Esophagus (tissue), 2 donors: Measurements from ENCODE around the gene POLR3E. TPM values are rescaled to one million over a fixed set of nuclear protein-coding genes. Genes with fewer than 3 reads are reported as not detected.
A peak's percentile ranks its signal among the peaks of the same experiment; 100 is the strongest.

Experiments used
- H3K27ac ChIP-seq, 2 donors: one replicate each; pipeline ENCODE4 v1.5.1; 2013; ENCODE audit warnings: low read depth in 2 of 2, mild to moderate bottlenecking in 2 of 2, inconsistent platforms in 1 of 2, low read length in 1 of 2, moderate library complexity in 1 of 2
- H3K27me3 ChIP-seq, 2 donors: one replicate each; pipeline ENCODE4 v1.6.1; 2013; ENCODE audit warnings: low read length in 2 of 2, control low read depth in 1 of 2, mild to moderate bottlenecking in 1 of 2; ENCODE audit not compliant: insufficient read depth in 2 of 2, control insufficient read depth in 1 of 2
- H3K36me3 ChIP-seq, 2 donors: one replicate each; pipeline ENCODE4 v1.6.1; 2013; ENCODE audit warnings: low read length in 1 of 2; ENCODE audit not compliant: control insufficient read depth in 2 of 2, insufficient read depth in 2 of 2
- H3K4me1 ChIP-seq, 2 donors: one replicate each; pipeline ENCODE4 v1.6.1; 2013; ENCODE audit warnings: low read length in 1 of 2; ENCODE audit not compliant: control insufficient read depth in 2 of 2, insufficient read depth in 2 of 2
- H3K4me3 ChIP-seq, 2 donors: one replicate each; pipeline ENCODE4 v1.5.1; 2013; ENCODE audit warnings: low read length in 2 of 2, mild to moderate bottlenecking in 2 of 2, low read depth in 1 of 2, moderate library complexity in 1 of 2
- H3K9me3 ChIP-seq, 2 donors: one replicate each; pipeline ENCODE4 v1.6.1; 2013; ENCODE audit warnings: mild to moderate bottlenecking in 2 of 2, low read depth in 1 of 2, low read length in 1 of 2, moderate library complexity in 1 of 2; ENCODE audit not compliant: control insufficient read depth in 2 of 2, insufficient read depth in 1 of 2
- WGBS, 2 donors: extraction: QIAGEN DNeasy Blood & Tissue Kit; methylation state at CpG; one replicate each; pipeline ENCODE4 v1.1.7; 2013; 5-methylcytosine and 5-hydroxymethylcytosine counted together
- polyA plus RNA-seq, 2 donors: library from polyadenylated mRNA; stranded (reverse); fragments of 200-250 nt; gene quantifications; one replicate each; pipeline ENCODE4 v1.2.3, GENCODE V29; 2013
- donor health status: healthy with polysubstance abuse.
- donor health status: Bipolar disorder and iron deficiency.

Gene POLR3E
- polyA plus RNA-seq, 2 donors, result 20.2 to 20.3 TPM

DNA sequence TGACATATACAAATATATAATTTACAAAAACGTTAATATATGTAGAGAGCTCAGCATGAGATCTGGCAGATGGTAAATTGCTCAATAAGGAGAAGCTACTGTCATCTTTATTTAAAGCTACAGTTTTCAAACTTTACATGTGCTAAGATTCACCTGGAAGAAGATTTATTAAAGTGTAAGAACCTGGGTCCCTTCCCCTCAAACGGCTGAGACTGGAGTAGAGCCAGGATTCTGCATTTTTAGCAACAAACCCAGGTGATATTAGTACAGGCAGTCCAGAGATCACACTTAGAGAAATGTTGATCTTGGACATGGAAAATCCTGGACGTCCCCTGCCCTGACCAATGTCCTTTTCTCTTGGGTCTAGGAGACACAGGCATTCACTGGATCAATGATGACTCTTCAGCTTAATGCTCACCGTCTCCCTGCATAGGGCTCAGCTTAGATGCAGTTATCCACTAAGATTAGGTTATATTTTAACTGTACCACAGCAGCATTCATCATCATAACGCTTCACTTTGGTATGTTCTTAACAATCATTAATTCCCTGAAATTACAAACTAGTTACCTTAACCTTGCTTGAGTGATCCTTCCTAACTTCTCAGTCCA is 56.8 kb downstream of the POLR3E start:
- H3K36me3 ChIP-seq, result peaks cover 0 to 4% of the 10 kb centered on the region in 2 donors
- H3K27ac ChIP-seq, result no peak overlapping the region
- H3K4me1 ChIP-seq, result peaks cover 0 to 2% of the 10 kb centered on the region in 2 donors
- WGBS, 2 donors, result 52 to 59% methylated on average over 5 of the region's 5 CpGs
- no peaks in the 10 kb centered on the region for H3K9me3 ChIP-seq
- H3K4me3 ChIP-seq, result no peak overlapping the region
- H3K27me3 ChIP-seq, result no peaks in the 10 kb centered on the region

DNA sequence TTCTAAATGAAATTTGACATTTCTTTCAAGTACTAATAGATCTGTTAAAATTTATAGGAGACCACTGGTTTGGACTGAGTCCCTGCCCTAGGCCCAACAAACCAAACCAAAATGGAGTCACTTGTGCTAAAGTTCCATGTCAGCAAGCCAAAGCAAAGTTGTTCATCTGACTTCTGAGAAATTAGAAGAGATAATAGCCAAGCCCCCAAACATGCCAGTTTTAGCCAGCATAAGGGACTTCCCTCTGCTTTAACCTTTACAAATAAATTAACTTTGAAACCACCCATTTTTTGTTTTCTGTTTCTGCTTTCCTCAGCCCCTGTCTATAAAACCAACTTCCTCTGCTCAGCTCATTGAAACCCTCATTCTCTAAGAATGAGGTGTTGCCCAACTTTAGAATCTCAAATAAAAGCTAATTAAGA is 58.3 kb downstream of the POLR3E start:
- Histone ChIP-seq H3K27me3 (no peaks in the 10 kb centered on the region), H3K4me1 (peaks cover 0 to 2% of the 10 kb centered on the region in 2 donors), H3K4me3 (no peak overlapping the region), H3K9me3 (no peaks in the 10 kb centered on the region), H3K27ac (no peak overlapping the region), H3K36me3 (no peaks in the 10 kb centered on the region)

DNA sequence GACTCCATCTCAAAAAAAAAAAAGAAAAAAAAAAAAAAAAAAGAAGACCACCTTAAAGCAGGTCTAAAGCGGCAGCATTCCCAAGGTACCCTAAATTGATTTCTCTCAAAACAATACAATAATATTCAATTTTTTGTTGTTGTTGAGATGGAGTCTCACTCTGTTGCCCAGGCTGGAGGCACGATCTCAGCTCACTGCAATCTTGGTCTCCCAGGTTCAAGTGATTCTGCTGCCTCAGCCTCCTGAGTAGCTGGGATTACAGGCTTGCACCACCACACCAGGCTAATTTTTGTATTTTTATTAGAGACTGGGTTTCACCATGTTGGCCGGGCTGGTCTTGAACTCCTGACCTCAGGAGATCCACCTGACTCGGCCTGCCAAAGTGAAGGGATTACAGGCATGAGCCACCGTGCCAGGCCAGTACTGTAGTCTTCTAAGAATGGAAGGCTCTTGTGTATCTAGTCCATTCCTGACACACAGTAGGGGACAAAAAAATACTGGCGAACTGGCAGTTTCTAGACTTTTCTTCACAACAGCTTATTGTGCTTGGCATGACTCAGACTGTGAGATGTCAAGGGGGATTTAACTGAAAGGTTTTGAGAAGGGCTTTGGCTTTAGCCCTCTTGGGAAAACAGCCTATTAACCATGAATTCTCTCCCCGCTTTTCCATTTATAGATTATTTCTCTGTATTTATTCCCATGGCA is 59.9 kb downstream of the POLR3E start:
- peaks cover 0 to 2% of the 10 kb centered on the region in 2 donors for H3K4me1 ChIP-seq
- H3K9me3 ChIP-seq, result no peaks in the 10 kb centered on the region
- H3K36me3 ChIP-seq, result peaks cover 0 to 2% of the 10 kb centered on the region in 2 donors
- H3K27me3 ChIP-seq, result no peaks in the 10 kb centered on the region
- 85 to 88% methylated on average over 7 of the region's 7 CpGs for WGBS, 2 donors
- no peak overlapping the region for H3K4me3 ChIP-seq
- H3K27ac ChIP-seq, result peak overlapping the region in 1 of 2 donors; percentile 34

DNA sequence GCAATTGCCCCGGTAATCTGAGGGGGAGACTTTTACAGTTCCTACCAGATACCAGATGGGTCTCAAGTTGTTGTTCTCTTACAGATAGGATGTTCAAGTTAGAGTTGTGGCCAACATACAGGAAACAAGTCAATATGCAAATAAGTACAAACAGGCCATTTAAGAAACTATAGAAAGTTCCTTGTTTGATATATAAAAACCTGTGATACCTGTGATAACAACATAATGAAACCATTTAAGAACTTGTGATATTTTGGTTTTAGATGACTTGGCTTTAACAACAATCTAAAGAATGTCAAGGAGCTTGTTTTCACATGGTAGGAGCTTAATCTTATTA is 60.4 kb downstream of the POLR3E start:
- H3K4me3 ChIP-seq, result no peak overlapping the region
- no peaks in the 10 kb centered on the region for H3K9me3 ChIP-seq
- H3K27ac ChIP-seq, result peak overlapping the region in 1 of 2 donors; percentile 34
- H3K36me3 ChIP-seq, result peaks cover 0 to 2% of the 10 kb centered on the region in 2 donors
- peaks cover 0 to 2% of the 10 kb centered on the region in 2 donors for H3K4me1 ChIP-seq
- WGBS, 2 donors, result 58 to 62% methylated on average over 1 of the region's 1 CpG
- no peaks in the 10 kb centered on the region for H3K27me3 ChIP-seq

DNA sequence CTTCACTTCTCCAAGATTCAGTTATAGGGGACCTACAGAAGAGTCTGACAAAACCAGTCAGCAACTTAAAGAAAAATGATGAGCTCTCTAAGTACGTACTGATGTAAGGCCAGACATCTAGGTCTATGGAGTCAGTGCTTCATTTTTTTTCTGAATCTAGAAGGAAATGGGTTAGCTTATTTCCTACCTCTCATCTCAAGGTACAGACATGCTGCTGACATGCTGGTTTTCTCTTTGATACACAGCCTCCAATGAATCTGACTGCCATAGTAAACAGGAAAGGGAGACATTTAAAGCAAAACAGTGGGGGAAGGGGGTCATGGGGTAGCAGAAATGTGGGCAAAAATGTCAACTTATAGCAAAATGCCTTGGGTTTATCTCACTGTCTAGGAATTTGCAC is 60.8 kb downstream of the POLR3E start:
- Histone ChIP-seq H3K4me1 (peaks cover 0 to 2% of the 10 kb centered on the region in 2 donors), H3K9me3 (no peaks in the 10 kb centered on the region), H3K4me3 (no peak overlapping the region), H3K27me3 (no peaks in the 10 kb centered on the region), H3K36me3 (peaks cover 0 to 2% of the 10 kb centered on the region in 2 donors), H3K27ac (no peak overlapping the region)
- 71 to 88% methylated on average over 1 of the region's 1 CpG for WGBS, 2 donors

DNA sequence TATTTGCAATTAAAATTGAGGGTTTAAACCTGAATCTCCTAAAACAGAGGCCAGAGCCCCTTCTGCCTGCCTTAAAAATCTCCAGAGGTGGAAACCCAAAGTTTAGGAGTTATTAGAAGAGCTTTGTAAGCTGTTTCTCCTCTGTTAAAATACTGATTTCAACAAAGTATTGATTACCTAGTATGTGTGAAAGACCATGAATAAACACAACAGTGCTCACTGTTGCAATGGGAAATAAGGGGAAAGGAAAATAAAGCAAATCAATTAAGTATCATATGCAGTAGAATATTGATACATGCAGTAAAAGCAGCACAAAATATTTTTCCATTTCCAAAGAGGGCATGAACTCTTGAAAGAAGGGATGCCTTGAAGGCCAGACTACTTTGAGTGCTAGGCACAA is 62.5 kb downstream of the POLR3E start:
- H3K27ac ChIP-seq, result peak overlapping the region in 1 of 2 donors; percentile 42

DNA sequence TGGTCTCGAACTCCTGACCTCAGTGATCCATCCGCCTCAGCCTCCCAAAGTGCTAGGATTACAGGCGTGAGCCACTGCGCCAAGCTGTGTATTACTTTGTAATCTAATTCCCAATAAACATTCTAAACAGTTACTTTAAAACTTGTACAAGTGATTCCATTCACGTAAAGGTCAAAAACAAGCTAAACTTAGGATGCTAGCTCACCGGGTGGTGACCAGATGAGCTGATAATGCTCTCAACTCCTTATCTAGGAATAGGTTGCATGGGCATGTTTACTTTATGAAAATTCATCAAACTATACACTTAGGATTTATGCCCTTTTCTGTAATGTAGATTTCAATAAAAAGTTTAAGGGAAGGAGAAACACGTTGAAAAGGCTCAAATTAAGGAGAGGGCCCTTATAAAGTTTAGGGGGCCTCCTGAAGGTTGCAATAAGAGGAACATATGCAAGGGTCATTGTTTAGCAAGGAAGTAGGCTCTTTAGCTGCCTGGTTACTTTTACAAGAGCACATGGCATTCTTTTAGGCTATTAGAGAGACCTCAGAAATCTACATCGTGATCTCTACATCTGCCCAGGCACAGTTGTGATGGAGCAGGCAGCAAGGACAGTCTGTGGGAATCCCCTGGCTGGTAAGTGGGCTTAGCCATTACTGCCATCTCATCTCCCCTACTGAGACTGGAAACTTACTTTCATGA is 63.9 kb downstream of the POLR3E start:
- 86 to 87% methylated on average over 8 of the region's 8 CpGs for WGBS, 2 donors
- Histone ChIP-seq H3K4me1 (no peaks in the 10 kb centered on the region), H3K4me3 (no peak overlapping the region), H3K36me3 (peaks cover 0 to 5% of the 10 kb centered on the region in 2 donors), H3K9me3 (no peaks in the 10 kb centered on the region), H3K27me3 (no peaks in the 10 kb centered on the region), H3K27ac (no peak overlapping the region)

More for the DNA sequence above, 62.5 kb downstream of the POLR3E start:
- Histone ChIP-seq H3K4me3 (no peak overlapping the region), H3K36me3 (peaks cover 0 to 5% of the 10 kb centered on the region in 2 donors), H3K4me1 (no peaks in the 10 kb centered on the region), H3K27me3 (no peaks in the 10 kb centered on the region), H3K9me3 (no peaks in the 10 kb centered on the region)

DNA sequence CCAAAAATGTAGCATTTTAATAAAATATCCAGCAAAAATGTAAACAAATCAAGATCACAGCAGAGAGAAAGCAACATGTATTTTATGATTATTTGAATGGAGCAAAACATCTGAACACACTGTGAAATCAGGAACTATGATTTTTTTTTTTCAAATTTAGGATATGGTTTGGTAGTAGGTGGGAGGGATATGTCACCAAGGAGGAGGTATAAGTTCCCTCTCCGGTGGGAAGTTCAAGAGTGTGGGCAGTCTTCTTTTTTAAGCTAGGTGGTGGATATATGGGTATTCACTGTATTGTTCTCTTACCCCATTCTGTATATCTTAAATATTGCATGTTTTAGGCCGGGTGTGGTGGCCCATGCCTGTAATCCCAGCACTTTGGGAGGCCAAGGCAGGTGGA is 67.0 kb downstream of the POLR3E start:
- H3K4me1 ChIP-seq, result peaks cover 2% of the 10 kb centered on the region in 2 donors
- peaks cover 0 to 5% of the 10 kb centered on the region in 2 donors for H3K36me3 ChIP-seq
- no peak overlapping the region for H3K27ac ChIP-seq
- no peaks in the 10 kb centered on the region for H3K27me3 ChIP-seq
- 94 to 95% methylated on average over 2 of the region's 2 CpGs for WGBS, 2 donors
- H3K4me3 ChIP-seq, result no peak overlapping the region
- H3K9me3 ChIP-seq, result no peaks in the 10 kb centered on the region

DNA sequence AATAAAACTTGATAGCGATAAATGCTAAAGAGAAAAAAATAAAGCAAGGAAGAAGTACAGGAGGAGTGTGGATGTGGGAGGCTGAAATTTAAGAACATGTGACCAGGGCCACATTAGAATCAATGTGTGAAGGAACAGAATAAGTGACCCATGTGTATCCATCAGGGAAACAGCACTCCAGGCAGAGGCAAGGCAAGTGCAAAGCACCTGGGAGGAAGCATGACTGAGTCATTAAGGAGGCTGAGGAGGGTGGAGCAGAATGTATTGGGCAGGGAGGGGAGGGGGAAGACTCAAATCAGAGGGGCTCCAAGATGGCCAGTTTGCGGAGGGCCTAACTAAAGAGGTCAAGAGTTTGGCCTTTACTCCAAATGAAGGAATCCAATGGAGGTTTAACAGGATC is 69.2 kb downstream of the POLR3E start:
- no peaks in the 10 kb centered on the region for H3K27me3 ChIP-seq
- no peaks in the 10 kb centered on the region for H3K9me3 ChIP-seq
- no peak overlapping the region for H3K27ac ChIP-seq
- peaks cover 2% of the 10 kb centered on the region in 2 donors for H3K4me1 ChIP-seq
- H3K36me3 ChIP-seq, result peaks cover 0 to 3% of the 10 kb centered on the region in 2 donors
- no peak overlapping the region for H3K4me3 ChIP-seq
- 98 to 99% methylated on average over 2 of the region's 2 CpGs for WGBS, 2 donors
